HepG2 (cell line): ENCODE data around the gene SMARCD1. TPM values are rescaled to one million over a fixed set of nuclear protein-coding genes. Genes with fewer than 3 reads are reported as not detected.
A peak's percentile ranks its signal among the peaks of the same experiment; 100 is the strongest.

ENCODE experiments used
- HNF1B ChIP-seq: sonication (generic); formaldehyde crosslinking; IDR thresholded peaks from 2 replicates; pipeline ENCODE4 v1.5.1; 2020; ENCODE audit warnings: mild to moderate bottlenecking, moderate library complexity, missing genetic modification reagents
- HOXA5 ChIP-seq: sonication (generic); formaldehyde crosslinking; IDR thresholded peaks from 2 replicates; pipeline ENCODE4 v1.4.0; 2020; ENCODE audit warnings: missing genetic modification reagents
- KAT8 ChIP-seq: IDR thresholded peaks from 2 replicates; pipeline ENCODE4 v1.6.1; 2016; ENCODE audit warnings: missing genetic modification reagents, missing compliant biosample characterization
- PATZ1 ChIP-seq: sonication (generic); formaldehyde crosslinking; IDR thresholded peaks from 2 replicates; pipeline ENCODE4 v1.4.0; 2020; ENCODE audit warnings: missing genetic modification reagents
- PRDM10 ChIP-seq: sonication (generic); formaldehyde crosslinking; IDR thresholded peaks from 2 replicates; pipeline ENCODE4 v1.4.0; 2020; ENCODE audit warnings: low read depth, missing genetic modification reagents
- ZNF33B ChIP-seq: sonication (generic); formaldehyde crosslinking; IDR thresholded peaks from 2 replicates; pipeline ENCODE4 v1.5.1; 2020; ENCODE audit warnings: mild to moderate bottlenecking, missing genetic modification reagents
- ZNF354B ChIP-seq: sonication (generic); formaldehyde crosslinking; IDR thresholded peaks from 2 replicates; pipeline ENCODE4 v1.8.0; 2022; ENCODE audit warnings: mild to moderate bottlenecking, missing genetic modification reagents
- ZNF607 ChIP-seq: sonication (generic); formaldehyde crosslinking; IDR thresholded peaks from 2 replicates; pipeline ENCODE4 v1.5.1; 2020; ENCODE audit warnings: missing genetic modification reagents, mild to moderate bottlenecking, borderline replicate concordance
- polyA plus RNA-seq, 8 experiments: library from polyadenylated mRNA; depleted of rRNA in 3 of 8; stranded (reverse) in 7 of 8; unstranded in 1 of 8; fragments of >200 nt; fragmentation: Illumina TruSeq in 4 of 8; extraction: Trizol in 4 of 8; gene quantifications; 2 replicates each; pipeline versions ENCODE4 v1.2.1 to v1.2.3, GENCODE V29; 2011 to 2016; ENCODE audit warnings: low read depth in 4 of 8, missing spikeins in 1 of 8, mixed read lengths in 1 of 8; ENCODE audit not compliant: insufficient read depth in 1 of 8
- total RNA-seq, 5 experiments: library from RNA; depleted of rRNA; stranded (reverse); fragments of >200 nt; fragmentation: Illumina TruSeq; extraction: Trizol; gene quantifications; 2 replicates each; pipeline ENCODE4 v1.2.3, GENCODE V29; 2016; ENCODE audit warnings: low read depth in 1 of 5
- TF ChIP-seq, protein P1 (sequence below): sonication (generic); formaldehyde crosslinking; IDR thresholded peaks from 2 replicates; pipeline ENCODE4 v1.4.0; 2020; ENCODE audit warnings: missing genetic modification reagents
- TF ChIP-seq, protein P2 (sequence below): sonication (generic); formaldehyde crosslinking; IDR thresholded peaks from 2 replicates; pipeline ENCODE4 v1.4.0; 2020; ENCODE audit warnings: missing genetic modification reagents
- TF ChIP-seq, protein P3 (sequence below): sonication (generic); formaldehyde crosslinking; IDR thresholded peaks from 2 replicates; pipeline ENCODE4 v1.8.0; 2022; ENCODE audit warnings: low read depth, missing genetic modification reagents

Gene SMARCD1
- total and polyA plus RNA-seq, 2 of the 13 experiments (the other 11 are each of a cell fraction or from before 2014, with no cell fraction given) = 51.7 to 54.6 TPM

- TF ChIP-seq, protein P1, sequence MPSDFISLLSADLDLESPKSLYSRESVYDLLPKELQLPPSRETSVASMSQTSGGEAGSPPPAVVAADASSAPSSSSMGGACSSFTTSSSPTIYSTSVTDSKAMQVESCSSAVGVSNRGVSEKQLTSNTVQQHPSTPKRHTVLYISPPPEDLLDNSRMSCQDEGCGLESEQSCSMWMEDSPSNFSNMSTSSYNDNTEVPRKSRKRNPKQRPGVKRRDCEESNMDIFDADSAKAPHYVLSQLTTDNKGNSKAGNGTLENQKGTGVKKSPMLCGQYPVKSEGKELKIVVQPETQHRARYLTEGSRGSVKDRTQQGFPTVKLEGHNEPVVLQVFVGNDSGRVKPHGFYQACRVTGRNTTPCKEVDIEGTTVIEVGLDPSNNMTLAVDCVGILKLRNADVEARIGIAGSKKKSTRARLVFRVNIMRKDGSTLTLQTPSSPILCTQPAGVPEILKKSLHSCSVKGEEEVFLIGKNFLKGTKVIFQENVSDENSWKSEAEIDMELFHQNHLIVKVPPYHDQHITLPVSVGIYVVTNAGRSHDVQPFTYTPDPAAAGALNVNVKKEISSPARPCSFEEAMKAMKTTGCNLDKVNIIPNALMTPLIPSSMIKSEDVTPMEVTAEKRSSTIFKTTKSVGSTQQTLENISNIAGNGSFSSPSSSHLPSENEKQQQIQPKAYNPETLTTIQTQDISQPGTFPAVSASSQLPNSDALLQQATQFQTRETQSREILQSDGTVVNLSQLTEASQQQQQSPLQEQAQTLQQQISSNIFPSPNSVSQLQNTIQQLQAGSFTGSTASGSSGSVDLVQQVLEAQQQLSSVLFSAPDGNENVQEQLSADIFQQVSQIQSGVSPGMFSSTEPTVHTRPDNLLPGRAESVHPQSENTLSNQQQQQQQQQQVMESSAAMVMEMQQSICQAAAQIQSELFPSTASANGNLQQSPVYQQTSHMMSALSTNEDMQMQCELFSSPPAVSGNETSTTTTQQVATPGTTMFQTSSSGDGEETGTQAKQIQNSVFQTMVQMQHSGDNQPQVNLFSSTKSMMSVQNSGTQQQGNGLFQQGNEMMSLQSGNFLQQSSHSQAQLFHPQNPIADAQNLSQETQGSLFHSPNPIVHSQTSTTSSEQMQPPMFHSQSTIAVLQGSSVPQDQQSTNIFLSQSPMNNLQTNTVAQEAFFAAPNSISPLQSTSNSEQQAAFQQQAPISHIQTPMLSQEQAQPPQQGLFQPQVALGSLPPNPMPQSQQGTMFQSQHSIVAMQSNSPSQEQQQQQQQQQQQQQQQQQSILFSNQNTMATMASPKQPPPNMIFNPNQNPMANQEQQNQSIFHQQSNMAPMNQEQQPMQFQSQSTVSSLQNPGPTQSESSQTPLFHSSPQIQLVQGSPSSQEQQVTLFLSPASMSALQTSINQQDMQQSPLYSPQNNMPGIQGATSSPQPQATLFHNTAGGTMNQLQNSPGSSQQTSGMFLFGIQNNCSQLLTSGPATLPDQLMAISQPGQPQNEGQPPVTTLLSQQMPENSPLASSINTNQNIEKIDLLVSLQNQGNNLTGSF (CRISPR knock-in tag) = no peak
- no peak for TF ChIP-seq PRDM10 (CRISPR knock-in tag)
- TF ChIP-seq, protein P2, sequence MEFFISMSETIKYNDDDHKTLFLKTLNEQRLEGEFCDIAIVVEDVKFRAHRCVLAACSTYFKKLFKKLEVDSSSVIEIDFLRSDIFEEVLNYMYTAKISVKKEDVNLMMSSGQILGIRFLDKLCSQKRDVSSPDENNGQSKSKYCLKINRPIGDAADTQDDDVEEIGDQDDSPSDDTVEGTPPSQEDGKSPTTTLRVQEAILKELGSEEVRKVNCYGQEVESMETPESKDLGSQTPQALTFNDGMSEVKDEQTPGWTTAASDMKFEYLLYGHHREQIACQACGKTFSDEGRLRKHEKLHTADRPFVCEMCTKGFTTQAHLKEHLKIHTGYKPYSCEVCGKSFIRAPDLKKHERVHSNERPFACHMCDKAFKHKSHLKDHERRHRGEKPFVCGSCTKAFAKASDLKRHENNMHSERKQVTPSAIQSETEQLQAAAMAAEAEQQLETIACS (CRISPR knock-in tag) = no peak
- TF ChIP-seq ZNF33B (CRISPR knock-in tag) = no peak
- TF ChIP-seq, protein P3, sequence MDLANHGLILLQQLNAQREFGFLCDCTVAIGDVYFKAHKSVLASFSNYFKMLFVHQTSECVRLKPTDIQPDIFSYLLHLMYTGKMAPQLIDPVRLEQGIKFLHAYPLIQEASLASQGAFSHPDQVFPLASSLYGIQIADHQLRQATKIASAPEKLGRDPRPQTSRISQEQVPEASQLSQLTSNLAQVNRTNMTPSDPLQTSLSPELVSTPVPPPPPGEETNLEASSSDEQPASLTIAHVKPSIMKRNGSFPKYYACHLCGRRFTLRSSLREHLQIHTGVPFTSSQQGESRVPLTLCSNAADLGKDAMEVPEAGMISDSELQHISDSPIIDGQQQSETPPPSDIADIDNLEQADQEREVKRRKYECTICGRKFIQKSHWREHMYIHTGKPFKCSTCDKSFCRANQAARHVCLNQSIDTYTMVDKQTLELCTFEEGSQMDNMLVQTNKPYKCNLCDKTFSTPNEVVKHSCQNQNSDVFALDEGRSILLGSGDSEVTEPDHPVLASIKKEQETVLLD (CRISPR knock-in tag) = no peak
- no peak for TF ChIP-seq ZNF607
- TF ChIP-seq PATZ1 (CRISPR knock-in tag) = peak; percentile 54; the same call in 1 of the 2 replicates
- TF ChIP-seq HOXA5 (CRISPR knock-in tag) = 0 out of 2 replicates have a peak, but pooled peaks have one; percentile 31
- TF ChIP-seq HNF1B (CRISPR knock-in tag) = no peak
- no peak for TF ChIP-seq KAT8
- TF ChIP-seq ZNF354B (CRISPR knock-in tag) = no peak
These were observed 29.1 kb upstream of the SMARCD1 start (continued) for GRCh38 chr12:50055831-50056638.
